Keratinocyte (primary cell): ENCODE data around the gene TXNDC17. TPM values are rescaled to one million over a fixed set of nuclear protein-coding genes. Genes with fewer than 3 reads are reported as not detected.

Source experiments
- DNase-seq: peaks from one replicate; pipeline ENCODE4 v3.0.0-alpha.2; 2011; ENCODE audit warnings: low read depth, missing footprints, low spot score
- FAIRE-seq: peaks from 2 replicates; lab custom pipeline; 2011; peaks lifted over from hg19 to GRCh38; lab: Jason Lieb, UNC
- H2AFZ ChIP-seq: 2 replicates; pipeline ENCODE4 v1.6.0; 2012; ENCODE audit warnings: low read length, control low read depth, inconsistent platforms; ENCODE audit not compliant: control insufficient read depth
- H3K27ac ChIP-seq: 2 replicates; pipeline ENCODE4 v1.5.1; 2011; ENCODE audit warnings: low read length; ENCODE audit not compliant: control insufficient read depth, insufficient read depth
- H3K27me3 ChIP-seq: 3 replicates; pipeline ENCODE4 v1.6.0; 2011; ENCODE audit warnings: low read length; ENCODE audit not compliant: control insufficient read depth, insufficient read depth; ENCODE audit errors: extremely low read depth
- H3K36me3 ChIP-seq, 2 experiments: 2 replicates in 1 of 2; 3 replicates in 1 of 2; pipeline ENCODE4 v1.5.1; 2011; ENCODE audit warnings: low read length in 2 of 2, mild to moderate bottlenecking in 1 of 2; ENCODE audit not compliant: control insufficient read depth in 2 of 2, insufficient read depth in 2 of 2; ENCODE audit errors: extremely low read depth in 1 of 2
- H3K4me1 ChIP-seq: 3 replicates; pipeline ENCODE4 v1.5.1; 2011; ENCODE audit warnings: low read length; ENCODE audit not compliant: control insufficient read depth, insufficient read depth; ENCODE audit errors: extremely low read depth
- H3K4me2 ChIP-seq: 3 replicates; pipeline ENCODE4 v1.6.0; 2011; ENCODE audit warnings: low read depth, low read length; ENCODE audit not compliant: control insufficient read depth, insufficient read depth; ENCODE audit errors: extremely low read depth
- H3K4me3 ChIP-seq, 3 experiments: fragments of 200-600 bp in 1 of 3; sonication (generic) in 1 of 3; 2 replicates in 2 of 3; 3 replicates in 1 of 3; pipeline ENCODE4 v1.5.1; 2011 to 2016; ENCODE audit warnings: low read length in 3 of 3, mild to moderate bottlenecking in 3 of 3, control low read depth in 2 of 3, inconsistent platforms in 1 of 3, low read depth in 1 of 3, mixed read lengths in 1 of 3, mixed run types in 1 of 3, moderate library complexity in 1 of 3; ENCODE audit not compliant: control insufficient read depth in 2 of 3, insufficient read depth in 2 of 3; ENCODE audit errors: extremely low read depth in 1 of 3
- H3K79me2 ChIP-seq: 2 replicates; pipeline ENCODE4 v1.6.0; 2012; ENCODE audit warnings: low read length; ENCODE audit not compliant: control insufficient read depth, insufficient read depth
- H3K9ac ChIP-seq: 3 replicates; pipeline ENCODE4 v1.6.0; 2011; ENCODE audit warnings: low read length; ENCODE audit not compliant: control insufficient read depth, insufficient read depth; ENCODE audit errors: extremely low read depth
- H3K9me1 ChIP-seq: 3 replicates; pipeline ENCODE4 v1.6.0; 2011; ENCODE audit warnings: low read length; ENCODE audit not compliant: control insufficient read depth, insufficient read depth; ENCODE audit errors: extremely low read depth
- H3K9me3 ChIP-seq: 2 replicates; pipeline ENCODE4 v1.5.1; 2012; ENCODE audit warnings: low read depth, low read length; ENCODE audit not compliant: control insufficient read depth
- H4K20me1 ChIP-seq: 3 replicates; pipeline ENCODE4 v1.6.0; 2011; ENCODE audit warnings: low read length; ENCODE audit not compliant: control insufficient read depth, insufficient read depth; ENCODE audit errors: extremely low read depth
- CTCF ChIP-seq, 3 experiments: IDR thresholded peaks in 1 of 3; conservative IDR thresholded peaks in 1 of 3; optimal IDR thresholded peaks in 1 of 3; 2 replicates in 2 of 3; 3 replicates in 1 of 3; pipeline versions ENCODE3 to v1.5.1; 2011; ENCODE audit warnings: low read length in 3 of 3, mild to moderate bottlenecking in 3 of 3, moderate library complexity in 2 of 3, control low read depth in 1 of 3, inconsistent platforms in 1 of 3; ENCODE audit not compliant: insufficient read depth in 2 of 3; ENCODE audit errors: extremely low read depth in 1 of 3
- EZH2 ChIP-seq: IDR thresholded peaks from one replicate; pipeline ENCODE4 v1.6.1; 2012; ENCODE audit warnings: inconsistent platforms, mild to moderate bottlenecking, low read length, moderate library complexity
- dilution Hi-C: fragments of 300-500 bp; cut with MboI; formaldehyde crosslinking; loops from one replicate; pipeline ENCODE4 v1.7.0; 2020; ENCODE audit warnings: low sequenced_read_pairs; ENCODE audit not compliant: extremely low pct_ligation_motif_present
- polyA plus RNA-seq, 5 experiments: library from polyadenylated mRNA; depleted of rRNA in 3 of 5; stranded (reverse) in 3 of 5; stranded (forward) in 1 of 5; unstranded in 1 of 5; fragments of >200 nt; gene quantifications; 1 replicate in 1 of 5; 2 replicates in 3 of 5; 3 replicates in 1 of 5; pipeline versions ENCODE4 v1.2.1 to v1.2.3, GENCODE V29; 2011 to 2012; ENCODE audit warnings: missing spikeins in 2 of 5, low read depth in 1 of 5, low replicate concordance in 1 of 5

Gene TXNDC17
- polyA plus RNA-seq, 1 donor (not counting 4 experiments of a cell fraction or from before 2014, with no cell fraction given): 1,215 TPM

GRCh38 chr17:6638046-6638908, 2.6 kb upstream of the TXNDC17 start:
- no peaks in the 10 kb centered on the region for H4K20me1 ChIP-seq
- peaks cover 52% of the 10 kb centered on the region for H3K79me2 ChIP-seq
- H3K9me3 ChIP-seq: no peaks in the 10 kb centered on the region
- peak overlapping the region; percentile 97 for H3K4me2 ChIP-seq
- H3K4me3 ChIP-seq: no peak overlapping the region
- no peak for TF ChIP-seq CTCF (optimal IDR thresholded peaks at IDR 0.05 in 1 of 3, IDR thresholded peaks at IDR 0.05 in 1 of 3, conservative IDR thresholded peaks at IDR 0.05 in 1 of 3; ENCODE audit: extremely low read depth in 1 of 3, insufficient read depth in 2 of 3, low read length in 3 of 3)
- TF ChIP-seq EZH2: no peak
- H3K36me3 ChIP-seq: peaks cover 2 to 13% of the 10 kb centered on the region in 2 experiments
- no peak for FAIRE-seq
- peaks cover 24% of the 10 kb centered on the region for H3K4me1 ChIP-seq
- H3K27me3 ChIP-seq: no peaks in the 10 kb centered on the region
- H3K9me1 ChIP-seq: peaks cover 3% of the 10 kb centered on the region
- H2AFZ ChIP-seq: no peak overlapping the region
- no peak for DNase-seq
- dilution Hi-C loops: no loop called here
- no peak overlapping the region for H3K9ac ChIP-seq
- no peak overlapping the region for H3K27ac ChIP-seq

- Histone ChIP-seq H3K9me1 (peaks cover 3% of the 10 kb centered on the region), H3K4me1 (peaks cover 33% of the 10 kb centered on the region), H3K4me3 (peak overlapping the region; percentile 76 to 89 (median 85)), H3K9ac (peak overlapping the region; percentile 82), H3K27me3 (no peaks in the 10 kb centered on the region), H3K4me2 (peak overlapping the region; percentile 97), H3K27ac (peak overlapping the region; percentile 76), H3K9me3 (no peaks in the 10 kb centered on the region), H3K36me3 (peaks cover 2 to 15% of the 10 kb centered on the region in 2 experiments), H2AFZ (no peak overlapping the region), H4K20me1 (no peaks in the 10 kb centered on the region), H3K79me2 (peaks cover 52% of the 10 kb centered on the region)
- dilution Hi-C loops: no loop called here
- TF ChIP-seq EZH2 (no peak), CTCF (optimal IDR thresholded peaks at IDR 0.05 in 1 of 3, IDR thresholded peaks at IDR 0.05 in 1 of 3, conservative IDR thresholded peaks at IDR 0.05 in 1 of 3; ENCODE audit: extremely low read depth in 1 of 3, insufficient read depth in 2 of 3, low read length in 3 of 3) (no peak)
- DNase-seq (no peak), FAIRE-seq (no peak)
Observed at GRCh38 chr17:6639014-6639585, 1.8 kb upstream of the TXNDC17 start.
